CD1c-positive myeloid dendritic cell (primary cell): ENCODE measurements around the gene OPCML.

Source experiments
- DNase-seq: peaks from one replicate; pipeline ENCODE4 v3.0.0-alpha.2; 2016; ENCODE audit errors: extremely low spot score

The OPCML gene

GRCh38 chr11:133503776-133504175 lies 28.5 kb downstream of the OPCML start:
- no peak for DNase-seq

- no peak for DNase-seq
Measured at GRCh38 chr11:133503236-133503635, 29.1 kb downstream of the OPCML start.

- no peak for DNase-seq
Measured at GRCh38 chr11:133501643-133502539, 30.4 kb downstream of the OPCML start.

GRCh38 chr11:133500936-133501335 lies 31.4 kb downstream of the OPCML start:
- DNase-seq = no peak

- DNase-seq = no peak
Measured at GRCh38 chr11:133500435-133500834, 31.9 kb downstream of the OPCML start.

- no peak for DNase-seq
Measured at GRCh38 chr11:133498969-133499368, 33.3 kb downstream of the OPCML start.

GRCh38 chr11:133497477-133498140 lies 34.7 kb downstream of the OPCML start:
- DNase-seq = no peak

- DNase-seq = no peak
Measured at GRCh38 chr11:133492895-133493294, 39.4 kb downstream of the OPCML start.

- DNase-seq = no peak
Measured at GRCh38 chr11:133491680-133492383, 40.5 kb downstream of the OPCML start.

GRCh38 chr11:133480722-133481121 lies 51.6 kb downstream of the OPCML start:
- no peak for DNase-seq

GRCh38 chr11:133479209-133479608 lies 53.1 kb downstream of the OPCML start:
- no peak for DNase-seq

GRCh38 chr11:133477251-133477625 lies 55.1 kb downstream of the OPCML start:
- DNase-seq = no peak

- no peak for DNase-seq
Measured at GRCh38 chr11:133476570-133477250, 55.6 kb downstream of the OPCML start.

GRCh38 chr11:133474461-133474860 lies 57.8 kb downstream of the OPCML start:
- no peak for DNase-seq

GRCh38 chr11:133467686-133468085 lies 64.6 kb downstream of the OPCML start:
- no peak for DNase-seq

GRCh38 chr11:133443206-133443747 lies 89.0 kb downstream of the OPCML start:
- DNase-seq = no peak

GRCh38 chr11:133441964-133442660 lies 90.2 kb downstream of the OPCML start:
- no peak for DNase-seq

- DNase-seq = no peak
Measured at GRCh38 chr11:133425992-133426391, 106.3 kb downstream of the OPCML start.

GRCh38 chr11:133425245-133425644 lies 107.1 kb downstream of the OPCML start:
- DNase-seq = no peak

GRCh38 chr11:133418218-133418617 lies 114.1 kb downstream of the OPCML start:
- no peak for DNase-seq

GRCh38 chr11:133414506-133414905 lies 117.8 kb downstream of the OPCML start:
- DNase-seq = no peak
